GM12801 (cell line): ENCODE results near the gene LSM3.

Experiments used
- CTCF ChIP-seq: IDR thresholded peaks from one replicate; pipeline ENCODE4 v1.5.1; 2011; ENCODE audit warnings: control low read depth; ENCODE audit not compliant: insufficient read length; ENCODE audit errors: extremely low read depth

The LSM3 gene

GRCh38 chr3:14209581-14210289 is 31.1 kb downstream of the LSM3 start:
- TF ChIP-seq CTCF: no peak

GRCh38 chr3:14210290-14210688 is 31.7 kb downstream of the LSM3 start:
- no peak for TF ChIP-seq CTCF

DNA sequence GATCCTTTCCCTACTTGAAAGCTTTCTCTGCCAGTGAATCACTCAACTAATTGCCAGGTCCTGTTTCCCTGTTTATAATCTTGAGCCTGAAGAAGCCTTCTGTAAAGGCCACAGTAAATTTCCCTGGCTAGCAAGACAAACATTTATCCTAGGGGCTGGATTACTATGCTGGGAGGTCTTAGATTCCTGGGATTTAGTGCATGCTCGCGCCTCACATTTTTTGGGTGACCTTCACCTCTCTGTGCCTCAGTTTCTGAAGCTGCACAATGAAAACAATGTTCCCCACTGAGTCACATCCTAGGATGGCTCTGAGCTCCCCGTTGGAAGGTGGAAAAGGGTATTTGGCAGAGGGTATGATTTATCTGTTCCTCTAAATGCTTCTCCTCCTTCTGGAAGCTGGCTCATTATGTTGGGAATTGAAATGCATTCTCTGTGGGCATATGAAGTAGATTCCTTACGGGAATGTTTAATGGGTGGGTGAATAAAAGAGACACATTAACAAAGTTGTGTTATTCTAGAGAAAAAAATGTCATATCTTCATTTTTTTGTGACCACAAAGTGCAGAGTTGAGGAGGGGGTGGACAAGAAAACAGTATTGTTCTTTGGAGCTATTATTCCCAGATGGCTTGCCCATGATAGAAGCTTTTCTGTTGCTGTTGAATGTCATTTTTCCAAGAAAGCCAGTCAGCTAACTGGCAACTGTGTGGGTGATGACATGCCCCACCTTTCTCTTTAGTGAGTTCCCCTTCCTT is 32.4 kb downstream of the LSM3 start:
- TF ChIP-seq CTCF: no peak

DNA sequence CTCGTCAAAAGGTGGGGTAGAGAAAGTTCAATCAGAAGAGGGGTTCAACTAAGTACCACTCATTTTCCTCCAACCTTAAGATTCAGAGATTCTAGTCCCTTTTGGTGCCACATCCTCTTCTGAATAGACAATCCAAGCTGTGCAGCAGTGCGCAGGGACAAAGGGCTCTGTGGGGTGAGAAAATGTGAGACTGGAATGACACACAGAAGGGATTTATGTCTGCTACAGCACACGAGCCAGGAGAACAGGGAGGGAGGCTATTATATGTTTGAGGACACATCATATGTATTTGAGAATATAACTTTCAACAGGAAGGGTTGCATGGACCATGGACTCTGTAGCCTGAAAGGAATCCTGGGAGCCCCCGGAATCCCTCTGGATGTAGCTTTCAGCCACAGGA is 33.0 kb downstream of the LSM3 start:
- no peak for TF ChIP-seq CTCF

DNA sequence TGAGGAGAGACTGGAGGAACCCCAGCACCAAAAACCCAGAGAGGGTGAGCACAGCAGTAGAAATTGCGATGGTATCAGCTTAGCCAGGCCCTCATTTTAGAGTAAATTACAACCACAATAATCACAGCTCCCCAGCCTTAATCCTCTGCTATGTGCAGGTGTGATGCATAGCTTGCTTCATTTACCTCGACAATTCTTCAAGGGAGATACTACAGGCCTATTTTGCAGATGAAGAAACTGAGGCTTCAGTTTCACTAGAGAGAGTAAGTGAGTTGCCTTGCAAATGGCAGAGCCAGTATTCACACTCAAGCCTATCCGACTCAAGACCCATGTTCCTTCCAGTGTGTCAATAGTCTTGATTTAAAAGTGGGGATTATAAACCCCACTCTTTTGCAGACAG is 33.4 kb downstream of the LSM3 start:
- TF ChIP-seq CTCF: no peak

GRCh38 chr3:14213066-14213774 is 34.6 kb downstream of the LSM3 start:
- no peak for TF ChIP-seq CTCF

GRCh38 chr3:14214764-14215163 is 36.1 kb downstream of the LSM3 start:
- TF ChIP-seq CTCF: no peak
